Measurements from ENCODE around the gene SLC7A6. TPM values are rescaled to one million over a fixed set of nuclear protein-coding genes. Genes with fewer than 3 reads are reported as not detected.

Gene SLC7A6
- total RNA-seq, 2 donors from 2014 or later: 43.6 to 47.2 TPM

DNA sequence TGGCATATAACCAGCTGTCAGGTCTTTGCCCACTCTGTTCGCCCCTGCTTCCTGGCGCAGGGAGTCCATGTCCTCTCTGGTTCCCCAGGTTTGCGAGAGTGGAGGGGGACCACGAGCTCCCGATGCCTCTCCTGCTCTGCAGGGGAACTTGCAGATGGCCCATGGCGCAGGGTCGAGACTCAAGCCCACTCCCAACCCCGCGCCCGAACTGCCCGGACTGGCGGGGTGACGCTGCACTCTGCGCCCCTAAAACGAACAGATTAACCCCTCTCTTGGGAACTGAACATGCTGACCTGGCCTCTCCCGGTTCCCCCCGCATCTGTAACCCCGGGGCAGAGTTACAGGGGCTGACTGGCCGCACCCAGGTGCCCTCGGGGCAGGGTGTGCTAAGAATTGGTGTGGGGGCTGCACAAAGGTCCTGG lies 19.8 kb upstream of the SLC7A6 start:
- Mint-ChIP-seq H3K4me1 (peaks cover 4% of the 10 kb centered on the region), H3K36me3 (ENCODE audit: low read depth) (peaks cover 5% of the 10 kb centered on the region), H3K27ac (no peak overlapping the region), H3K9me3 (peaks cover 3% of the 10 kb centered on the region), H3K4me3 (peak overlapping the region; percentile 77), H3K27me3 (ENCODE audit: insufficient read depth) (peaks cover 39% of the 10 kb centered on the region)
- H3K27me3 ChIP-seq (ENCODE audit: control insufficient read depth, insufficient read depth, low read length, poor library complexity, severe bottlenecking): peaks cover 9% of the 10 kb centered on the region
- no peaks in the 10 kb centered on the region for H3K36me3 ChIP-seq (ENCODE audit: control insufficient read depth, insufficient read depth, low read length)
- H3K4me3 ChIP-seq (ENCODE audit: low read length): peak overlapping the region; percentile 96
- H3K27ac ChIP-seq (ENCODE audit: low read depth, low read length): no peak overlapping the region
- no peaks in the 10 kb centered on the region for H3K9me3 ChIP-seq (ENCODE audit: control insufficient read depth, low read length)
- no peak overlapping the region for H3K9ac ChIP-seq (ENCODE audit: extremely low read depth, low read length, poor library complexity, severe bottlenecking)
- H3K4me1 ChIP-seq (ENCODE audit: control insufficient read depth, insufficient read depth, low read length): peaks cover 3% of the 10 kb centered on the region
- WGBS, 2 experiments (ENCODE audit: insufficient coverage in 1 of 2, insufficient read length in 1 of 2): 23 to 25% methylated on average over 8 to 20 of the region's 20 CpGs
- TF ChIP-seq, protein P1, sequence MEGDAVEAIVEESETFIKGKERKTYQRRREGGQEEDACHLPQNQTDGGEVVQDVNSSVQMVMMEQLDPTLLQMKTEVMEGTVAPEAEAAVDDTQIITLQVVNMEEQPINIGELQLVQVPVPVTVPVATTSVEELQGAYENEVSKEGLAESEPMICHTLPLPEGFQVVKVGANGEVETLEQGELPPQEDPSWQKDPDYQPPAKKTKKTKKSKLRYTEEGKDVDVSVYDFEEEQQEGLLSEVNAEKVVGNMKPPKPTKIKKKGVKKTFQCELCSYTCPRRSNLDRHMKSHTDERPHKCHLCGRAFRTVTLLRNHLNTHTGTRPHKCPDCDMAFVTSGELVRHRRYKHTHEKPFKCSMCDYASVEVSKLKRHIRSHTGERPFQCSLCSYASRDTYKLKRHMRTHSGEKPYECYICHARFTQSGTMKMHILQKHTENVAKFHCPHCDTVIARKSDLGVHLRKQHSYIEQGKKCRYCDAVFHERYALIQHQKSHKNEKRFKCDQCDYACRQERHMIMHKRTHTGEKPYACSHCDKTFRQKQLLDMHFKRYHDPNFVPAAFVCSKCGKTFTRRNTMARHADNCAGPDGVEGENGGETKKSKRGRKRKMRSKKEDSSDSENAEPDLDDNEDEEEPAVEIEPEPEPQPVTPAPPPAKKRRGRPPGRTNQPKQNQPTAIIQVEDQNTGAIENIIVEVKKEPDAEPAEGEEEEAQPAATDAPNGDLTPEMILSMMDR (conservative IDR thresholded peaks at IDR 0.05): no peak
- DNase-seq: no peak

DNA sequence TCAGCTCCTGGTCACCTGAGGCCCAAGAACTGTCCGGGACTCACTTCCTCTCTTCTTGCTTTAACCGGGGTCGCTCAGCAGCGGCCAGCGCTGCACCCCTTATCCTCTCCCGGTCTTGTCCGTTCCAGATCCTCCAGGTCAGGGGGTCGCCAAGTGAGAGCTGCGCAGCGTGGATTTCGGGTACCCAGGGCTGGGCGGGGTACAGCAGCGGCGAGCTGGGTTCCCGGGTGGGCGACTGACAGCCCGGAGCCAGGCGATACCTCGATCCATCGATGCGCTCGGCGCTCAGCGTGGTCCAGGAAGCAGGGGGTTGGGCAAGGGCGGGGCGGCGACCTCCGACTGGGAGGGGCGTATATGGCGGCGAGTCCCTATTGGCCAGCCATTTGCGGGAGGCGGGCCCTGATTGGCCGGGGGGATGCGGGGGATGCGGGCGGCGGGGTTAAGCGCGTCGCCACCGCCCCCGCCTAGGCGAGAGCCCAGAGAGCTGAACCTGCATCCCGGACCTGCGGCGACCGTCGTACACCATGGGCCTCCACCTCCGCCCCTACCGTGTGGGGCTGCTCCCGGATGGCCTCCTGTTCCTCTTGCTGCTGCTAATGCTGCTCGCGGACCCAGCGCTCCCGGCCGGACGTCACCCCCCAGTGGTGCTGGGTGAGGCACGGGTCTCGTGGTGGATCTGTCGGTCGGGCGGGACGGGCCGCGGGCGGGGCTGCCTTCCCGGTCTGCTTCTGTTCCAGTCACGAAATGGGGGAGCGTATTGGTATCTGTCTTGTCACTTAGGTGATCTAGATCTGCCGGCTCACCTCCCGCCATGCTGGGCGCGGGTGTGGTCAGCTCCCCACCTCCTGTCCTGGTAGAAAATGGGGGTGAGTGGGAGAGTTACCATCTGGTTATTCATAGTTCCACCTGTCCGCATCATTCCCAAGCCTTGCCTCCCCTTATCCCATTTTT lies 19.1 kb upstream of the SLC7A6 start, which contains the start of gene PLA2G15:
PLA2G15 (plus strand) TSS at position 471 of the 951 bp plus-strand sequence; CDS start at position 525, 54 bp downstream.
- Mint-ChIP-seq H3K27ac (peak within 1 kb of the TSS; percentile 18), H3K36me3 (ENCODE audit: low read depth) (peaks cover 9% of the 10 kb centered on the region), H3K27me3 (ENCODE audit: insufficient read depth) (peaks cover 35% of the 10 kb centered on the region), H3K9me3 (no peaks in the 10 kb centered on the region), H3K4me1 (peaks cover 4% of the 10 kb centered on the region), H3K4me3 (peak within 1 kb of the TSS; percentile 77)
- H3K27me3 ChIP-seq (ENCODE audit: control insufficient read depth, insufficient read depth, low read length, poor library complexity, severe bottlenecking): peaks cover 9% of the 10 kb centered on the region
- no peaks in the 10 kb centered on the region for H3K36me3 ChIP-seq (ENCODE audit: control insufficient read depth, insufficient read depth, low read length)
- no peaks in the 10 kb centered on the region for H3K9me3 ChIP-seq (ENCODE audit: control insufficient read depth, low read length)
- TF ChIP-seq, protein P1 (conservative IDR thresholded peaks at IDR 0.05): no peak
- peaks cover 3% of the 10 kb centered on the region for H3K4me1 ChIP-seq (ENCODE audit: control insufficient read depth, insufficient read depth, low read length)
- WGBS, 2 experiments (ENCODE audit: insufficient coverage in 1 of 2, insufficient read length in 1 of 2): 0 to 2% methylated on average over 42 to 75 of the region's 75 CpGs
- no peak within 1 kb of the TSS for H3K27ac ChIP-seq (ENCODE audit: low read depth, low read length)
- peak; percentile 99 for DNase-seq
- peak within 1 kb of the TSS; percentile 96 for H3K4me3 ChIP-seq (ENCODE audit: low read length)
- H3K9ac ChIP-seq (ENCODE audit: extremely low read depth, low read length, poor library complexity, severe bottlenecking): no peak within 1 kb of the TSS

DNA sequence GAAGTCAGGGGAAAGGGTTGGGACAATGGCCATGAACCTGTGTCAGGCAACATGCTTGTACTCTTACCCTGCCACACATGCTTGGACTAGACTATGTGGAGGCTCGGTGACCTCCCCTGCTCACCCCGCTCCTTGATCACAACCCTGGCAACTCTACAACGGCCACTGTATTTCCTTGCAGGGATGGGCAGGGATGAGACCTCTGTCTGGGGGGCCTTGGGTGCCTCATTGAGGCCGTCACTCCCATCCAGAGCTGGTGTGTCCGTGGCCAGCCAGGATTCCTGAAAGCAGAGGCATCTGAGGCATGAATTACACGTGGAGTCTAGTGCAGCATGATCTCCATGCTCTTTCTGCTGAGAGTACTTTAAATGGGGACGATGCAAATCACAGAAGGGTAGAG lies 18.2 kb upstream of the SLC7A6 start:
- Histone ChIP-seq H3K9ac (ENCODE audit: extremely low read depth, low read length, poor library complexity, severe bottlenecking) (no peak overlapping the region), H3K4me3 (ENCODE audit: low read length) (peak overlapping the region; percentile 96), H3K4me1 (ENCODE audit: control insufficient read depth, insufficient read depth, low read length) (peaks cover 3% of the 10 kb centered on the region), H3K27ac (ENCODE audit: low read depth, low read length) (no peak overlapping the region), H3K36me3 (ENCODE audit: control insufficient read depth, insufficient read depth, low read length) (no peaks in the 10 kb centered on the region), H3K9me3 (ENCODE audit: control insufficient read depth, low read length) (no peaks in the 10 kb centered on the region), H3K27me3 (ENCODE audit: control insufficient read depth, insufficient read depth, low read length, poor library complexity, severe bottlenecking) (peaks cover 9% of the 10 kb centered on the region)
- H3K36me3 Mint-ChIP-seq (ENCODE audit: low read depth): peaks cover 13% of the 10 kb centered on the region
- no peaks in the 10 kb centered on the region for H3K9me3 Mint-ChIP-seq
- WGBS, 2 experiments (ENCODE audit: insufficient coverage in 1 of 2, insufficient read length in 1 of 2): 89 to 90% methylated on average over 7 of the region's 7 CpGs
- TF ChIP-seq, protein P1 (conservative IDR thresholded peaks at IDR 0.05): no peak
- no peak overlapping the region for H3K27ac Mint-ChIP-seq
- H3K4me3 Mint-ChIP-seq: peak overlapping the region; percentile 77
- peaks cover 35% of the 10 kb centered on the region for H3K27me3 Mint-ChIP-seq (ENCODE audit: insufficient read depth)
- peaks cover 4% of the 10 kb centered on the region for H3K4me1 Mint-ChIP-seq
- DNase-seq: no peak
